Measurements from ENCODE around the gene ASB15.

The ASB15 gene

DNA sequence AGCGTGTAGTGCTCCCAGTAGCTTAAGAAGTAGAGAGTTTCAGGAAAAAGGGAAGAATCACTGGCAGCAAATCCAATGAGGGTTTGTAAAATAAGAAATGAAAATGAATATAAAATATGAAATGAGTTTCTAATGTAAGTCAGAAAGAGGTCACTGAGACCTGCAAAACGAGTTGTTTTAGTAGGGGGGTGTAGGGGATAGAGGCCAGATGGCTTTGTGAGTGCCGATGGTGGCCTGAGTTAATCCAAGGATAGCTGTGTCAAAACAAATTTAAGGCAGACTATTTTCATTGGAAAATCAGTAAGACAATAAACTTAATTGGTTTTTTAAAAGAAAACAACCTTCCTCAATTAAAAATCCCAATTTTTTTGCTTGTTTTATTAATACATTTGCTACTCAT lies 745 bp upstream of the ASB15 start:
- Histone ChIP-seq H3K27me3 (ENCODE audit: control insufficient read depth, insufficient read depth, low read length) (no peaks in the 10 kb centered on the region), H3K4me3 (ENCODE audit: low read depth, low read length) (no peak overlapping the region), H3K9ac (ENCODE audit: low read depth, low read length) (no peak overlapping the region), H3K9me3 (ENCODE audit: control insufficient read depth, insufficient read depth, low read length) (no peaks in the 10 kb centered on the region), H3K4me1 (ENCODE audit: control insufficient read depth, insufficient read depth, low read length) (no peaks in the 10 kb centered on the region), H3K36me3 (ENCODE audit: control insufficient read depth, insufficient read depth, low read length) (no peaks in the 10 kb centered on the region)

DNA sequence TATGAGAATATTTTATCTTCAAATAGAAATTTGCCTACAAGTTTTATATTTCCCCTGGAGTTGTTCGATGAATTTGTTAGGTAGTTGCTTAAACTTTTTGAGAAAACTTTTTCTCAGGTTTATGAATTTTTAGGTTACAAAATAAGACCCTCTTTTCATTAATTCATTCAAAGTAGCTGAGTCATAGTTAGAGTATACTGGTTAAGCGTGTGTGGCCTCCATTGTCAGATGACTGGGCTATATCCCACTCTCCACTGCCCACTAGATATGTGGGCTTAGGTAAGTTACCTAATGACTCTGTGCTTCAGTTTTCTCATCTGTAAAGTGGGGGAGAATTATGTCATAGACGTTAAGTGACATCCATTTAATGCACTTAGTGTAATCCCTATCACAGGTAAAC lies 1.0 kb downstream of the ASB15 start:
- H3K36me3 ChIP-seq (ENCODE audit: control insufficient read depth, insufficient read depth, low read length), result no peaks in the 10 kb centered on the region
- H3K9ac ChIP-seq (ENCODE audit: low read depth, low read length), result no peak overlapping the region
- H3K4me3 ChIP-seq (ENCODE audit: low read depth, low read length), result no peak overlapping the region
- no peaks in the 10 kb centered on the region for H3K4me1 ChIP-seq (ENCODE audit: control insufficient read depth, insufficient read depth, low read length)
- no peaks in the 10 kb centered on the region for H3K9me3 ChIP-seq (ENCODE audit: control insufficient read depth, insufficient read depth, low read length)
- no peaks in the 10 kb centered on the region for H3K27me3 ChIP-seq (ENCODE audit: control insufficient read depth, insufficient read depth, low read length)

DNA sequence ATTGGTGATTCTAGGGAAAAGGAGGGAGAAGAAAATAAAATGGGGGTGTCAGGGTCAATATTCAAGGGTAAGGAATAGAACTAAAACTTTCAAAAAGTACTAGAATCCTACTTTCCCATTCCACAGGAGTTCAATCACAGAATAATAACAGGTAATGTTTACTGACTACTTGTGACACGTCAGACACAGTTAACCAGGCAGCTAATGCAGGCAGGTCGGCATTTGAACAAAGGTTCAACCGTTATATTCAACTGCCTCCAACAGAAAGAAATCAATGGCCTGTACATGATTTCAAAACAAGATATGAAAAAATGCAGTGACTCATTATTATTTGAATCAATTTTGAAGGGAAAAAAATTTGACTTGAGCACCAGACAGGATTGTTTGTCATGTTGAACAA lies 3.1 kb downstream of the ASB15 start:
- no peaks in the 10 kb centered on the region for H3K9me3 ChIP-seq (ENCODE audit: control insufficient read depth, insufficient read depth, low read length)
- no peaks in the 10 kb centered on the region for H3K27me3 ChIP-seq (ENCODE audit: control insufficient read depth, insufficient read depth, low read length)
- no peaks in the 10 kb centered on the region for H3K36me3 ChIP-seq (ENCODE audit: control insufficient read depth, insufficient read depth, low read length)
- H3K4me1 ChIP-seq (ENCODE audit: control insufficient read depth, insufficient read depth, low read length), result no peaks in the 10 kb centered on the region
- no peak overlapping the region for H3K9ac ChIP-seq (ENCODE audit: low read depth, low read length)
- no peak overlapping the region for H3K4me3 ChIP-seq (ENCODE audit: low read depth, low read length)

DNA sequence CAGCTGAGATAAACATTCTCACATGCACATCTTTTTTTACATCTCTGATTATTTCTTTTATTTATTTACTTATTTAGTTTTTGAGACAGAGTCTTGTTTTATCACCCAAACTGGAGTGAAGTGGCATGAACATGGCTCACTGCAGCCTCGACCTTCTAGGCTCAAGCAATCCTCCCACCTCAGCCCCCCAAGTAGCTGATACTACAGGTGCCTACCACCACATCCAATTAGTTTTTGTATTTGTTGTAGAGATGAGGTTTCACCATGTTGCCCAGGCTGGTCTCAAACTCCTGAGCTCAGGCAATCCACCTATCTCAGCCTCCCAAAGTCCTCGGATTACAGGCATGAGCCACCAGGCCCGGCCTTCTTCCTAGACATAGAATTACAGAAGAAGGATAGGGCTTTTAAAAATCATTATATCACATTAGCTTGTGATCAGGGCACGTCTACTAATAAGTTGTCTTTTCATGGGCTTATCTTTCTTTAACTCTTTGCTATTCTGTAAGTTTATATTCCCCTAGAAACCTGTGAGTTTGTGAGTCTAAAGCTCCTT lies 5.9 kb downstream of the ASB15 start:
- no peaks in the 10 kb centered on the region for H3K9me3 ChIP-seq (ENCODE audit: control insufficient read depth, insufficient read depth, low read length)
- no peaks in the 10 kb centered on the region for H3K36me3 ChIP-seq (ENCODE audit: control insufficient read depth, insufficient read depth, low read length)
- no peaks in the 10 kb centered on the region for H3K27me3 ChIP-seq (ENCODE audit: control insufficient read depth, insufficient read depth, low read length)
- no peaks in the 10 kb centered on the region for H3K4me1 ChIP-seq (ENCODE audit: control insufficient read depth, insufficient read depth, low read length)
- H3K9ac ChIP-seq (ENCODE audit: low read depth, low read length), result no peak overlapping the region
- no peak overlapping the region for H3K4me3 ChIP-seq (ENCODE audit: low read depth, low read length)

DNA sequence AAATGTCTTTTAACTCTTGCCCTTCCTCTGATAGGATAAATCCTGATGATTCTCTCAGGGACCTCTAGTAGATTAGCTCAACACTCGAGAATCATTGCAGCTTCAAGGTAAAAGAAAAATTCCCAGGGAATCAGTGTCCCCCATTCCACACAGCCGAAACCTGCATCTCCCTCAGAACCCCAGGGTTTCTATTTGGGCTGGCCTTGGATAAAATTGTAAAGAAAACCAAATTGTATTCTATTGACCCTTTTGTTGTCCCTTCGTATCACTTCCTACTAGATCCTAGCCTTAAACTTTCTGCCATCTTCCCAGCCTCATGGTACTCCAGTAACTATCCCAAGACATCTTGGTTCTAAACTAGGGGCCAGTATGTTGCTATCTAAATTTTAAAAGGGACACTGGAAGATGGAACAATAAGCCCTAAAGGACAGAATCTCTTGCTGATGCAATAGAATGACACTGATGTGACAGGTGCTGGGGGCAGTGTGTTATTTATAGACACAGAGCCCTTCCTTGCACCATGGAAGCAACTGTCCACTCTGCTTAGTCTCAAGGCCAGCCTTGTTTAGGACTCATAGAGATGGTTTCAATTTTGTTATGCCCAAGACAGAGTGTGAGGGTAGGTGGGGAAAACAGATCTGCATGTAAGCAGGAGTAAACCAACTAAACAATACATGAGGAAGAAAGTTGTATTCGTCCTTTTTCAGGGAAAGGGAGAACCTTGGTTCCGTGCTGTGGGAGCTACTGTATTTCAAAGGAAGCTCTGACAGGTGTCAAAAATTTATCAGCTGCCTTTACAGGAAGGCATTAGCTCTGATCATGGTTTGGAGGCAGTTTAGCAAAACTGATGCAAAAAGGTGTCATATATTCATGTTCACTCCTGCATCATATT lies 7.6 kb downstream of the ASB15 start:
- Histone ChIP-seq H3K9me3 (ENCODE audit: control insufficient read depth, insufficient read depth, low read length) (no peaks in the 10 kb centered on the region), H3K4me1 (ENCODE audit: control insufficient read depth, insufficient read depth, low read length) (no peaks in the 10 kb centered on the region), H3K36me3 (ENCODE audit: control insufficient read depth, insufficient read depth, low read length) (no peaks in the 10 kb centered on the region), H3K4me3 (ENCODE audit: low read depth, low read length) (no peak overlapping the region), H3K27me3 (ENCODE audit: control insufficient read depth, insufficient read depth, low read length) (no peaks in the 10 kb centered on the region), H3K9ac (ENCODE audit: low read depth, low read length) (no peak overlapping the region)

DNA sequence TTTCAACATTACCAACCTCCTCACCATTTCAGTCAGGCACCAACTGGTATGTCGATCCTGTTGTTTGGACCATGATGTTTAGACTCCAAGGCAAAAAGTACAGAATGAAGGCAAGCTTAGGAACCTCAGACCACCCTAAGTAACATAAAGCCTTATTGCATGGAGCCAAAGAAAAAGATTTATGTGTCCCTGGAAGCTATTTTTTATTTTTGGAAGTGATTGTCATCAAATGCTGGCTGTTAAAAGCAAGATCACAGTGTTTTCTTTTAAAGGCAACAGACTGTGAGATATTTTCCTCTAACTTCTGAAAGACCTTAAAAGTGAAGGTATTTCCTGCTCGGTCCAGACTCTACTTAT lies 8.2 kb downstream of the ASB15 start:
- H3K36me3 ChIP-seq (ENCODE audit: control insufficient read depth, insufficient read depth, low read length), result no peaks in the 10 kb centered on the region
- H3K4me1 ChIP-seq (ENCODE audit: control insufficient read depth, insufficient read depth, low read length), result no peaks in the 10 kb centered on the region
- H3K9me3 ChIP-seq (ENCODE audit: control insufficient read depth, insufficient read depth, low read length), result no peaks in the 10 kb centered on the region
- H3K9ac ChIP-seq (ENCODE audit: low read depth, low read length), result no peak overlapping the region
- H3K27me3 ChIP-seq (ENCODE audit: control insufficient read depth, insufficient read depth, low read length), result no peaks in the 10 kb centered on the region
- H3K4me3 ChIP-seq (ENCODE audit: low read depth, low read length), result no peak overlapping the region

DNA sequence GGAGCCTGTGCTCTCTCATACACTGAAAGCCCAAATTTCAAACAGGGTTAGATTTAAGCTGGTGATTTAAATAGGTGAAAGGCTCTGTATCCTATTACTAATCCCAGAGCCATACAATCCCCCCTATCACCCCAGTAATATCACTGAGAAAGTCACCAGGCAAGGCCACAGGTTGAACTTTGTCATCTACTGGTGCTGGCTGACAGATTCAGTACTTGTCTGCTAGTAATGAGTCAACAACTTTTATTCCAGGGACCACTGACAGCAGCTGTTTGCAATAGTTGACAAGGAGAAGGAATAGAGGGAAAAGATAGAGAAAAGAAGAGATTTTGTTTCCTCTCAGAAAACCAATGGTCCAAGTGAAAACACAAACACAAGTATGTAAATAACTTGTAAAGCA lies 10.4 kb downstream of the ASB15 start:
- Histone ChIP-seq H3K36me3 (ENCODE audit: control insufficient read depth, insufficient read depth, low read length) (no peaks in the 10 kb centered on the region), H3K4me1 (ENCODE audit: control insufficient read depth, insufficient read depth, low read length) (no peaks in the 10 kb centered on the region), H3K9ac (ENCODE audit: low read depth, low read length) (no peak overlapping the region), H3K9me3 (ENCODE audit: control insufficient read depth, insufficient read depth, low read length) (no peaks in the 10 kb centered on the region), H3K27me3 (ENCODE audit: control insufficient read depth, insufficient read depth, low read length) (no peaks in the 10 kb centered on the region), H3K4me3 (ENCODE audit: low read depth, low read length) (no peak overlapping the region)

DNA sequence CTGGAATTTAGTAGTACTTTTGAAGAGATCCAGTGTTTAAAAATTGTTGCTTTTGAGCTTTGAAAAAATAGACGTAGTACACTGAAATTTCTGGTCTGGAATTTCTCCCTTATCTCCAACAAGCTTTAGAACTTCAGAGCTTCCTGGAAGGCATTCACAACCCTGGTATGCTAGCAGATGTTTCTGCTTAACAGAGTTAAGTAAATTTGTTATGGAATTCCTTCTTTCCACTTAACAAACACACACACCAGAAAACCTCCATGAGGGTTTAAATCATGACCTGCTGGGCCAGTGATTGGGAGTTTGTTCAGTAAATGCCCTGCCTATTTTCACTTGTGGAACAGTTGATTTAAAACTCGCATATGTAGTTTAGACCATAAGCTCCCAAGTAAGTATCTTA lies 13.7 kb downstream of the ASB15 start:
- Histone ChIP-seq H3K36me3 (ENCODE audit: control insufficient read depth, insufficient read depth, low read length) (no peaks in the 10 kb centered on the region), H3K9ac (ENCODE audit: low read depth, low read length) (no peak overlapping the region), H3K4me1 (ENCODE audit: control insufficient read depth, insufficient read depth, low read length) (no peaks in the 10 kb centered on the region), H3K4me3 (ENCODE audit: low read depth, low read length) (no peak overlapping the region), H3K9me3 (ENCODE audit: control insufficient read depth, insufficient read depth, low read length) (no peaks in the 10 kb centered on the region), H3K27me3 (ENCODE audit: control insufficient read depth, insufficient read depth, low read length) (no peaks in the 10 kb centered on the region)

DNA sequence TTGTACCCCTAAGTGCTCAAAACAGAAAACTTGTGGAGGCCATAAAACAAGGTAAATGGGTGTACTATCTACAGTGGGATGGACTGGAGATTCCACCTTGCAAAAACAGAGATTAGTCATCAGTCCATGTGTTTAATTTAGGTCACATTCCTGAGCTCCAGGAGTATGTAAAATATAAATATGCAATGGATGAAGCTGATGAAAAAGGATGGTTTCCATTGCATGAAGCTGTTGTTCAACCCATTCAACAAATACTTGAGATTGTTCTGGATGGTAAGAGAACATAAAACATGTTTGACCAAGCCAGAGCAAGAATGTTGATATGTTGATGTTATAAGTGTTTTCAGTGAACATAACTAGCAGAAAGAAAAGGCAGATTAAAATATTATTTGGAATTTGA lies 14.6 kb downstream of the ASB15 start:
- no peak overlapping the region for H3K4me3 ChIP-seq (ENCODE audit: low read depth, low read length)
- no peaks in the 10 kb centered on the region for H3K9me3 ChIP-seq (ENCODE audit: control insufficient read depth, insufficient read depth, low read length)
- no peaks in the 10 kb centered on the region for H3K36me3 ChIP-seq (ENCODE audit: control insufficient read depth, insufficient read depth, low read length)
- no peaks in the 10 kb centered on the region for H3K27me3 ChIP-seq (ENCODE audit: control insufficient read depth, insufficient read depth, low read length)
- H3K4me1 ChIP-seq (ENCODE audit: control insufficient read depth, insufficient read depth, low read length), result no peaks in the 10 kb centered on the region
- H3K9ac ChIP-seq (ENCODE audit: low read depth, low read length), result no peak overlapping the region

DNA sequence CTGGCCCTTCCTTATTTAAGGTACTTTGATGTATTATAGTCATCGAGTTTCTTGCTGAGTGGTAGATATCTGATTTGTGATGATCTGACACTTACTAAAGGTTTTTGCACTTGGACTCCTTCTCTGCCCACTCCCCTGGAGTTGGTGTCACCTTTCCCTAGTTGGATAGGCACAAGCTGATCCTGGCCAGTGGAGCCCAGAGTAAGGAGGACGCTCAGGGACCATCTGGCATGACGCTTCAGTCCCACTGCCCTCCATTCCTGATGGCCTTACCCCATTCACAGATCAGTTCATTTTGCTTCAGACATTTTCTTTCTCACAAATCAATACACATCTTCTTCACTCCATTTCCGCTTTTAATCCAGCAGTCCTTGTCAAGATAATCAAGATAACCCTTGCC lies 20.1 kb downstream of the ASB15 start:
- no peak overlapping the region for H3K4me3 ChIP-seq (ENCODE audit: low read depth, low read length)
- H3K27me3 ChIP-seq (ENCODE audit: control insufficient read depth, insufficient read depth, low read length), result no peaks in the 10 kb centered on the region
- no peaks in the 10 kb centered on the region for H3K4me1 ChIP-seq (ENCODE audit: control insufficient read depth, insufficient read depth, low read length)

DNA sequence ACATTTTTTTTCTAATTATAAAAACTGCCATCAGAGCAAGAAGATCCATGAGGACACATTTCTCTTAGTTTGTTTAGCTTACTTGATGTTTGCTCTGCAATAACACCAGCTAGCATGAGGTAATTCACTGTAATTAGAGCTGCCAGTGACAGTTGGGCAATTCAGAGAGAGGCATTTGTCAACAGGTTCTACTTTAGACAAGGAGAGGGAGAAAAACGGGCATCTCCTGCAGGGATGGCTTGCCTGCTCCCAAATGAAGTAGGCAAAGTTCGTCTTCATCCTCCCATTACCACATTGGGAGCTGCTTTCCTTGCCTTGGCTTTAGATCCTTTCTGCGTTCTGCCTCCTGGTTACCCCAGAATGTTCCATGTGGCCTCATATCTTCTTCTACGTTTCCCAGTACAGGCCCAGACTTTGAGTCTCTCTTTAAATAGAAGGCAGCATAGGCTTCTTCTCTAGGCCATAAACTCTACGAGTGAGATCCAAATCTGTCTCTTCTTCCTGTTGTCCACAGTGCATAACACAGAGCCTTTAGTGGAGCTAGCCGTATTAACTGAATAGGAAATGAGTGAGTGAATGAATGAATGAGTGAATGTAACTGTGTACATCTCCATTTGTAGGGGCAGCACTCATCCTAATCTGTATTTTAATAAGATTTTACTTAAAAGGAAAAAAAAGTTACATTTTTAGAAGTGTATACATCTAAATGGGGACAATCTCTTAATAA lies 21.2 kb downstream of the ASB15 start:
- no peaks in the 10 kb centered on the region for H3K27me3 ChIP-seq (ENCODE audit: control insufficient read depth, insufficient read depth, low read length)
- H3K4me3 ChIP-seq (ENCODE audit: low read depth, low read length), result no peak overlapping the region
- H3K9me3 ChIP-seq (ENCODE audit: control insufficient read depth, insufficient read depth, low read length), result no peaks in the 10 kb centered on the region
- H3K9ac ChIP-seq (ENCODE audit: low read depth, low read length), result no peak overlapping the region
- no peaks in the 10 kb centered on the region for H3K4me1 ChIP-seq (ENCODE audit: control insufficient read depth, insufficient read depth, low read length)
- H3K36me3 ChIP-seq (ENCODE audit: control insufficient read depth, insufficient read depth, low read length), result no peaks in the 10 kb centered on the region

More for the DNA sequence above, 20.1 kb downstream of the ASB15 start:
- Histone ChIP-seq H3K36me3 (ENCODE audit: control insufficient read depth, insufficient read depth, low read length) (no peaks in the 10 kb centered on the region), H3K9me3 (ENCODE audit: control insufficient read depth, insufficient read depth, low read length) (no peaks in the 10 kb centered on the region), H3K9ac (ENCODE audit: low read depth, low read length) (no peak overlapping the region)

Measured in iPS-15b (cell line).